ENCODE results near the gene RHOH.

DNA sequence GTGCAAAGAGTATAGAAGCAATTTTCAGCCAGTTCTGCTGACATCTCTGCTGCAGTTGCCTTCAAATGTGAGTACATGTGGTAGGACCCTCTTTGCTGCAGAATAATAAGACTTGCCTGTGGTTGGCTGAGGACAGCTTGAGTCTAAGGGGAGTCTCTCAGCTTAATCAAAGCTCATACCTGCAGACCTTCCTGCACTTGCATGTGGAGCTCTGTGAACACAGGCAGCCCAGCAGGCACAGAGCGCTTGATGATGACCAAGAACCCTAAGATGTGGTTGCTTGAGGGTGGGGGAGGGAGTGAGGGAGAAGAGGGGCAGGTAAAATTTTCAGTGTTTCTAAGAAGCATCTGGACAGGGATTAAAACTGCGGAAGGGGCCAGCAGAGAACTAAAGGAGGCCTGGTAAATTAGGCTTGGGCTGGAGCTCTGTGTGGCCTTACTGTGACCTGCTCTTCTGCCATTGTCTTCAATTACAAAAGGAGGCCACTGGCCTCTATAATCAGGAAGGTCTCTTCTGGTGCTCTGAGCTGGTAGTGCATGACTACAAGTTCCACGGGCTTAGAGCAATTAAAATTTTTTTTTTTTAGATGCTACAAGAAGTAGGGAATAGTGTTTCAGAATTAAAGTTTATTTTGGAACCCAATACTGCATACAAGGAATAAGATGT lies 78.4 kb downstream of the RHOH start:
- TF ChIP-seq PPARA (CRISPR knock-in tag; IDR thresholded peaks at IDR 0.05; ENCODE audit: borderline replicate concordance) (no peak), ESRRG (CRISPR knock-in tag; IDR thresholded peaks at IDR 0.05) (no peak), ZFP3 (CRISPR knock-in tag; IDR thresholded peaks at IDR 0.05) (no peak), TCF4 (CRISPR knock-in tag; IDR thresholded peaks at IDR 0.05; ENCODE audit: borderline replicate concordance) (no peak), ZNF8 (CRISPR knock-in tag; IDR thresholded peaks at IDR 0.05) (no peak), BACH2 (CRISPR knock-in tag; IDR thresholded peaks at IDR 0.05; ENCODE audit: borderline replicate concordance) (no peak), ARNTL (CRISPR knock-in tag; IDR thresholded peaks at IDR 0.05; ENCODE audit: borderline replicate concordance, low read depth) (no peak), SNAI2 (CRISPR knock-in tag; IDR thresholded peaks at IDR 0.05) (no peak), ZFP30 (CRISPR knock-in tag; IDR thresholded peaks at IDR 0.05) (no peak), TOX (CRISPR knock-in tag; IDR thresholded peaks at IDR 0.05; ENCODE audit: borderline replicate concordance) (no peak)
- TF ChIP-seq, protein P1, sequence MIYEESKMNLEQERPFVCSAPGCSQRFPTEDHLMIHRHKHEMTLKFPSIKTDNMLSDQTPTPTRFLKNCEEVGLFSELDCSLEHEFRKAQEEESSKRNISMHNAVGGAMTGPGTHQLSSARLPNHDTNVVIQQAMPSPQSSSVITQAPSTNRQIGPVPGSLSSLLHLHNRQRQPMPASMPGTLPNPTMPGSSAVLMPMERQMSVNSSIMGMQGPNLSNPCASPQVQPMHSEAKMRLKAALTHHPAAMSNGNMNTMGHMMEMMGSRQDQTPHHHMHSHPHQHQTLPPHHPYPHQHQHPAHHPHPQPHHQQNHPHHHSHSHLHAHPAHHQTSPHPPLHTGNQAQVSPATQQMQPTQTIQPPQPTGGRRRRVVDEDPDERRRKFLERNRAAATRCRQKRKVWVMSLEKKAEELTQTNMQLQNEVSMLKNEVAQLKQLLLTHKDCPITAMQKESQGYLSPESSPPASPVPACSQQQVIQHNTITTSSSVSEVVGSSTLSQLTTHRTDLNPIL (CRISPR knock-in tag; IDR thresholded peaks at IDR 0.05; ENCODE audit: low read depth) = no peak

Data from SK-N-SH treated with all-trans-retinoic acid at 6 μM for 48 hours (cell line).